AG10803 (cell line): ENCODE data around the gene XPNPEP1.

ENCODE experiments used
- DNase-seq: peaks from one replicate; pipeline ENCODE4 v3.0.0; 2010; ENCODE audit warnings: low read depth
- H3K4me3 ChIP-seq: 2 replicates; pipeline ENCODE4 v1.5.1; 2011; ENCODE audit warnings: mild to moderate bottlenecking, low read length, control low read depth
- CTCF ChIP-seq: conservative IDR thresholded peaks from 2 replicates; pipeline ENCODE4 v1.5.1; 2011; ENCODE audit warnings: mild to moderate bottlenecking, low read length, control low read depth, inconsistent platforms

Gene XPNPEP1

DNA sequence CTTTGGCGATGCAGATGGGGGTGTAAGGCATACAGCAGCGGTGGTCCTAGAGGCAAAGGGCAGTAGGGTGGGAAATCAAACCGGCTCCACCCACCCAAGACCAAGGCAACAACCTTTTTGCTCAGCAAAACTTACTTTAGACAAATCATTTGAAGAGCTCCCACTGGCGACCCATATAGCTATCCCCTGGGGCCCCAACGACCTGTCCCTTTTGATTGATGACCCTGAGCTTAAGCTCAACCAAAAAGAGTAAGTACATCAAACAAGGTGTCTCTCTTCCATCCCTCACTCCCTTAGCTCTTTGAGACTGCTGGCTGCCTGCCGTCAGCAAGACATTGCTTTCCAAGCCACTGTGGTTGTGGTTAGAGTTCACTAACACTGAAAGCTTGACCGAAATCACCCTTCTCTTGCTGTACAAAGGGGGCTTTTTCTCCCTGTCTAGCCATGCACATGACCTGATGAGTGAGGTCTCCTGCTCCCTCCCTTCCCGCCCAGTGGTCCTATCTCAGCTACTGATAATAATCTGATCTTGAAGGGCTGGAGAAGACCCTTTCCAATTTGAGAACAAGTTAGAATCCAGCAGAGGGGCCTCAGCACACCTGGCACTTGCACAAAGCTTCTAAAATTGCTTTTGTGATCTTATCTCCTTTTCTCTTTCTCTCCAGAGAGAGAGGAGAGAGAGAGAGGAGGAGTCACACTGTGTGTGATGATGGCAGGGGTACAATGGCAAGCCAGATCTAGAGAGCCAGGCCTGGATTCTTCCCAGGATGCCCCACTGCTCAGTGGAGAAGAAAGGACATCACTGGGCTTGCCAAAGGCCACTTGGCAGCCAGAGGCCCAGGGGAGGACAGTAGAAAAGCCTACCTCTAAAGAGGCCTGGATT, 42.2 kb downstream of the XPNPEP1 start:
- TF ChIP-seq CTCF = no peak
- DNase-seq = no peak
- no peak overlapping the region for H3K4me3 ChIP-seq

DNA sequence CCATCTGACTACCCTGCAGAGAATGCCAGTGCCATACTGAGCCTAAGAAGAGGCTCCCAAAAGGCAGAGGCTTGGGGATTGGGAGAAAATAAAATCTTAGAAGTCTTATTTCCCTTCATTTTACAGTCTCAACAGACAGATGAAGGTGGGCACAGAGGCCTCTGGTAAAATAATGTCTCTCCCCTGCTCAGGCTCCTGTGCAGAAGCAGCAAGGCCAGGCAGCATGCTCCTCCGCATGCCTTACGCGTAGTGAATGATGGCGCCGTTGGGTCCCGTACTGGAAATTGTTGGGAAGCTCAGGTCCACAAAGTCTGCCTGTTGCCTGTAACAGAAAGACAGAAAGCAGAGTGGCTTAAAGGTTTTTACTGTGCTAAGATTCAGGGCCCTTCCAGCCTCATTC, 45.8 kb downstream of the XPNPEP1 start:
- H3K4me3 ChIP-seq = no peak overlapping the region
- no peak for DNase-seq
- no peak for TF ChIP-seq CTCF

DNA sequence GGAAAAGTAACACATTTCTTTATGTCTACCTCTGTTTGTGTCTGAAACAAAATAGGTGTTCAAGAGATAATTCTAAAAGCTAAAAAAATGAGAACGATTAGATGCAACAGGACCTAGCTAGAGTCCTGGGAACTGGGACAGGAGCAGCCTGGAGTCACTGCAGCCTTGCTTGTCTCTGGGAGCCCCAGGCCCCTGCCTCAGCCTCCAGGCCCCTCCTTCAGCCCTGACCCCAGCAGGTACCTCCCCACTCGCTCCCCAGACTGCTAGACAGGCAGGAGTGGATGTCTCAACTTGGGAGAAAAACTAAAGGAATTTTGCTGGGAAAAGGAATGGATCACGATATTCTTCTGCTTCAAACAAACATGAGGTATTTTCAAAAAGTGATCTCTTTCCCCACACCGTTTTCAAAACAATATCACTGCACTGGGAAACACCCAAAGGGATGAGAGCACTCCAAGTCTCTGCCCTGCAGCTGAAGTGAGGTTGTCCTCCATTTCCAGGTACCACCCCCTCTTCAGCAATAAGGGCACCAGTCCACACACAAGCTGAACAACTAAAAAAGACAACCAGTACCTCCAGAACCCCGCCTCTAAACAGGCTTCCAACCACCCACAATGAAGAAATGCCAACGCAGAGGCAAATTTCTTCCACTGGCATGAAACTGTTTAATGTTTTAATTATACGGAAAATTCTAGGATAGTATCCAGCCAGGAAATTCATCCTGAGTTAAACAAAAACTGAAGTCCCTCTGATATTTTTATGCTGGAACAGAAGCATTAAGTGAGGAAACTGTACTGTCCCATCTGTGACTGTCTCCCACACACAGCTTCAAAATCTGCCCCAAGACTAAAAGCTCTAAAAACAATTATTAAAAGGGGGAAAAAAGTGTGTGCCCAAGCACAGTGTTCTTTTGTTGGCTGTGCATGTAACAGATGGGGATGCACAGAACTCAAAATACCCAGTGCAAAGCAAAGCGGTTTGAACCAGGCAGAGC, 47.2 kb downstream of the XPNPEP1 start:
- no peak overlapping the region for H3K4me3 ChIP-seq
- no peak for TF ChIP-seq CTCF
- DNase-seq = no peak

DNA sequence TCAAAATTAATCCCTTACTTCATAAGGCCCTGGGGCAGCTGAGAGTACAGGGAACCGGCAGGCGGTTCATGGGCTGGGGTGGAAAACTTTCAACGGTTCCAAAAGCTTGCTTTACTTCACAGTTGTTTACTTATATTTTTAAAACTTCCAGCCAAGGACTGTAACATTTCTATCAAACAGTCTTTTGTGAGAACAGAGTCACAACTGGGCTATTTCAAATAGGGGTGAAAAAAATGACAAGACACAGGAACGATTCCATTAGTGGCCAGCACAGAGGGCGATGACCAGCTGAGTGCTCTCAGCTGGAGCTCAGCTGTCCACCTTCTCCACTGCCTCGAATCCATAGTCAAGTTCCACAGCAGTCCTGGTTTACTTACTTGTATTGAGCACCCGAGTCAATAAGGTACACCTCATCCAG, 48.2 kb downstream of the XPNPEP1 start:
- DNase-seq = no peak
- H3K4me3 ChIP-seq = no peak overlapping the region
- no peak for TF ChIP-seq CTCF

DNA sequence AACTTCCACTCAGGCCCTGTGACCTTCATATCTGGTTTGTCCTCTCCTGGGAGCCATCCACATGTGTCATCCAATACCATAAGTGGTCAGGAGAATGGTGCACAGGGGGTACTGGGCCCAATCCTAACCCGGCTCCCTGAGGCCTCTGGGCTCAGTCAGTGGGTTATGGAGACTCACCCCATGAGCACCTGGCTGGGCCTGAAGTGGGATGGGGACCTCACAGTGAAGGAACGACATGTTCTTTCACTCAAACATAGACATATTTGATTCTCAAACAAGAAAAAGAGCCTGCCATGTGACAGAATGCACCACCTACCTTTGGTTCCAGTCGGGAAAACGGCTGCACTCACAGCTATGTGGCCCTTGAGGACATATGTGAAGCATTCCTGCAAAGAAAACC, 51.8 kb downstream of the XPNPEP1 start:
- no peak overlapping the region for H3K4me3 ChIP-seq
- DNase-seq = no peak
- TF ChIP-seq CTCF = no peak

GRCh38 chr10:109866995-109867635, 56.2 kb downstream of the XPNPEP1 start:
- no peak overlapping the region for H3K4me3 ChIP-seq
- DNase-seq = no peak
- no peak for TF ChIP-seq CTCF
